PC-9 (cell line): ENCODE results near the gene ARID2. TPM values are rescaled to one million over a fixed set of nuclear protein-coding genes. Genes with fewer than 3 reads are reported as not detected.

Experiments
- BruUV-seq: library from RNA; stranded (reverse); fragments of 400-500 nt; replicated peaks from 2 replicates; lab custom pipeline; 2021; lab: Mats Ljungman, UMichigan
- CTCF ChIA-PET: fragments of 300-600 bp; sonication (Branson Sonifier 250); formaldehyde crosslinking; loops from one replicate; lab custom pipeline; 2022; ENCODE audit warnings: antibody characterized with exemption; lab: Charles Lee
- POLR2A ChIA-PET: fragments of 300-600 bp; sonication (Branson Sonifier 250); formaldehyde crosslinking; loops from one replicate; lab custom pipeline; 2022; ENCODE audit warnings: antibody characterized with exemption; ENCODE audit not compliant: unreplicated experiment; lab: Charles Lee
- DNase-seq, 2 experiments: peaks; one replicate each; pipeline versions ENCODE4 v3.0.0 to v3.0.0-alpha.2; 2015 to 2022; ENCODE audit warnings: mixed read lengths in 1 of 2
- H2AFZ ChIP-seq: fragments of 200-600 bp; sonication (generic); 2 replicates; pipeline ENCODE4 v1.8.1; 2017; ENCODE audit warnings: antibody characterized with exemption
- H3F3A ChIP-seq: fragments of 200-600 bp; sonication (generic); 2 replicates; pipeline ENCODE4 v1.8.1; 2017; ENCODE audit warnings: antibody characterized with exemption, mild to moderate bottlenecking, low read depth; ENCODE audit not compliant: insufficient read depth
- H3K27ac ChIP-seq: fragments of 200-600 bp; sonication (generic); 2 replicates; pipeline ENCODE4 v1.6.1; 2016; ENCODE audit warnings: mixed run types
- H3K27me3 ChIP-seq: fragments of 200-600 bp; sonication (generic); 2 replicates; pipeline ENCODE4 v1.6.1; 2016; ENCODE audit warnings: low read depth, mixed run types; ENCODE audit not compliant: insufficient read depth
- H3K36me3 ChIP-seq: fragments of 200-600 bp; sonication (generic); 2 replicates; pipeline ENCODE4 v1.6.1; 2016; ENCODE audit warnings: low read depth, mixed run types
- H3K4me1 ChIP-seq: fragments of 200-600 bp; sonication (generic); replicated peaks from 2 replicates; pipeline ENCODE4 v1.6.1; 2016; ENCODE audit warnings: mixed run types; ENCODE audit not compliant: insufficient read depth
- H3K4me2 ChIP-seq: fragments of 200-600 bp; sonication (generic); 2 replicates; pipeline ENCODE4 v1.6.1; 2017; ENCODE audit warnings: mixed run types
- H3K4me3 ChIP-seq: fragments of 200-600 bp; sonication (generic); 2 replicates; pipeline ENCODE4 v1.6.1; 2016; ENCODE audit warnings: mixed run types
- H3K79me2 ChIP-seq: fragments of 200-600 bp; sonication (generic); 2 replicates; pipeline ENCODE4 v1.6.1; 2017; ENCODE audit warnings: low read depth, mixed run types
- H3K9me2 ChIP-seq: fragments of 200-600 bp; sonication (generic); 2 replicates; pipeline ENCODE4 v1.8.1; 2017; ENCODE audit warnings: mild to moderate bottlenecking; ENCODE audit not compliant: insufficient read depth
- H3K9me3 ChIP-seq: fragments of 200-600 bp; sonication (generic); 2 replicates; pipeline ENCODE4 v1.8.1; 2016; ENCODE audit warnings: low read depth; ENCODE audit not compliant: insufficient read depth
- H4K20me1 ChIP-seq: fragments of 200-600 bp; sonication (generic); 2 replicates; pipeline ENCODE4 v1.8.1; 2017; ENCODE audit not compliant: insufficient read depth
- CTCF ChIP-seq: fragments of 200-600 bp; sonication (generic); conservative IDR thresholded peaks from 2 replicates; pipeline ENCODE4 v1.6.1; 2017; ENCODE audit warnings: mixed run types, antibody characterized with exemption, mild to moderate bottlenecking, moderate library complexity
- EZH2 ChIP-seq: fragments of 200-600 bp; sonication (generic); IDR thresholded peaks from 2 replicates; pipeline ENCODE4 v1.8.0; 2017; ENCODE audit warnings: antibody characterized with exemption, low read depth
- intact Hi-C: fragments of 100-400 bp; cut with micrococcal nuclease; formaldehyde crosslinking; loops from one replicate; pipeline ENCODE4 v1.10.0; 2022; ENCODE audit not compliant: unreplicated experiment
- total RNA-seq: library from RNA; stranded (reverse); gene quantifications from 2 replicates; pipeline ENCODE4 v1.2.3, GENCODE V29; 2021

The ARID2 gene
- total RNA-seq, 1 experiment from 2014 or later = 24.6 TPM

- TF ChIP-seq EZH2 (no peak), CTCF (no peak)
- CTCF ChIA-PET = no interaction called here
- Histone ChIP-seq H3K4me2 (no peak overlapping the region), H3K27me3 (no peaks in the 10 kb centered on the region), H3F3A (no peaks in the 10 kb centered on the region), H4K20me1 (peaks cover 10% of the 10 kb centered on the region; the same call in 1 of the 2 replicates), H3K36me3 (peaks cover 3% of the 10 kb centered on the region; the same call in 1 of the 2 replicates), H3K9me3 (no peaks in the 10 kb centered on the region), H3K9me2 (no peaks in the 10 kb centered on the region), H2AFZ (no peak overlapping the region), H3K4me1 (no peaks in the 10 kb centered on the region), H3K79me2 (peaks cover 50% of the 10 kb centered on the region), H3K4me3 (no peak overlapping the region), H3K27ac (no peak overlapping the region)
- no peak for DNase-seq
- BruUV-seq = no TSS peak
- intact Hi-C loops = no loop called here
- POLR2A ChIA-PET = no interaction called here
Observed at GRCh38 chr12:45760333-45760732, 30.8 kb downstream of the ARID2 start.

GRCh38 chr12:45762185-45763110, 32.9 kb downstream of the ARID2 start:
- no peaks in the 10 kb centered on the region for H3K4me1 ChIP-seq
- ChIA-PET POLR2A (no interaction called here), CTCF (interaction anchor here (0.5 kb wide), 1 partner anchor 362 kb away, joined by 5 read pairs; no protein-coding TSS in a partner anchor)
- no peaks in the 10 kb centered on the region for H3F3A ChIP-seq
- H3K36me3 ChIP-seq = peaks cover 3% of the 10 kb centered on the region; the same call in 1 of the 2 replicates
- peaks cover 63% of the 10 kb centered on the region for H3K79me2 ChIP-seq
- intact Hi-C loops = no loop called here
- no peaks in the 10 kb centered on the region for H3K9me3 ChIP-seq
- H3K9me2 ChIP-seq = no peaks in the 10 kb centered on the region
- no peak overlapping the region for H2AFZ ChIP-seq
- H4K20me1 ChIP-seq = peaks cover 10% of the 10 kb centered on the region; the same call in 1 of the 2 replicates
- H3K27ac ChIP-seq = no peak overlapping the region
- peak in 1 of 2 experiments; percentile 53 for DNase-seq
- H3K4me2 ChIP-seq = no peak overlapping the region
- no TSS peak for BruUV-seq
- no peaks in the 10 kb centered on the region for H3K27me3 ChIP-seq
- H3K4me3 ChIP-seq = no peak overlapping the region
- TF ChIP-seq EZH2 = no peak
- TF ChIP-seq CTCF = peak; percentile 68

GRCh38 chr12:45763381-45763780, 33.9 kb downstream of the ARID2 start:
- BruUV-seq = no TSS peak

More at GRCh38 chr12:45763381-45763780, 33.9 kb downstream of the ARID2 start:
- intact Hi-C loops = no loop called here
- H3K9me3 ChIP-seq = no peaks in the 10 kb centered on the region
- no peaks in the 10 kb centered on the region for H3K4me1 ChIP-seq
- H3F3A ChIP-seq = no peaks in the 10 kb centered on the region
- H3K9me2 ChIP-seq = no peaks in the 10 kb centered on the region
- H3K79me2 ChIP-seq = peaks cover 66% of the 10 kb centered on the region
- TF ChIP-seq CTCF = no peak
- no peak for TF ChIP-seq EZH2
- no peaks in the 10 kb centered on the region for H3K27me3 ChIP-seq
- H2AFZ ChIP-seq = no peak overlapping the region
- no peak for DNase-seq
- POLR2A ChIA-PET = no interaction called here
- H3K4me2 ChIP-seq = no peak overlapping the region
- peaks cover 3% of the 10 kb centered on the region; the same call in 1 of the 2 replicates for H3K36me3 ChIP-seq
- H3K4me3 ChIP-seq = no peak overlapping the region
- H4K20me1 ChIP-seq = peaks cover 10% of the 10 kb centered on the region; the same call in 1 of the 2 replicates
- CTCF ChIA-PET = no interaction called here
- H3K27ac ChIP-seq = no peak overlapping the region
